ENCODE measurements around the gene MCOLN1.

Gene MCOLN1

GRCh38 chr19:7516333-7516732 is 6.1 kb upstream of the MCOLN1 start:
- ChIA-PET CTCF (interaction anchor here (0.9 to 1.5 kb wide), 4 partner anchors 10 to 29 kb away, joined by 3 to 7 read pairs (median 3); a partner anchor contains a TSS), POLR2A (interaction anchor here (1.4 kb wide), 1 partner anchor 28 kb away, joined by 4 read pairs; no protein-coding TSS in a partner anchor)
- H3K4me1 ChIP-seq (ENCODE audit: control extremely low read depth in 1 of 4, control insufficient read depth in 4 of 4, insufficient read depth in 4 of 4, low read length in 3 of 4), result peaks cover 0 to 17% (median 9%) of the 10 kb centered on the region in 4 experiments
- H3K36me3 ChIP-seq (ENCODE audit: control insufficient read depth in 4 of 4, insufficient read depth in 4 of 4, low read length in 3 of 4), result peaks cover 0 to 12% (median 0%) of the 10 kb centered on the region in 4 experiments
- H3K27ac ChIP-seq (ENCODE audit: insufficient read depth in 1 of 2, low read depth in 1 of 2, low read length in 2 of 2, poor library complexity in 1 of 2, severe bottlenecking in 2 of 2), result peak overlapping the region in 1 of 2 experiments; percentile 54
- no peaks in the 10 kb centered on the region for H3K27me3 ChIP-seq (replicated peaks in 2 of 5; ENCODE audit: control insufficient read depth in 4 of 5, insufficient read depth in 5 of 5, low read length in 4 of 5)
- DNase-seq, result no peak
- H3K4me3 ChIP-seq (ENCODE audit: control insufficient read depth in 1 of 7, extremely low read depth in 1 of 7, insufficient read depth in 4 of 7, low read depth in 2 of 7, low read length in 6 of 7), result peak overlapping the region; percentile 35 to 77 (median 64)
- no peaks in the 10 kb centered on the region for H3K9me3 ChIP-seq (ENCODE audit: control extremely low read depth in 1 of 5, control insufficient read depth in 4 of 5, insufficient read depth in 2 of 5, low read depth in 1 of 5, low read length in 4 of 5)
- WGBS (ENCODE audit: insufficient coverage), result 0% methylated on average over 8 of the region's 28 CpGs

GRCh38 chr19:7516878-7517277 is 5.5 kb upstream of the MCOLN1 start:
- Histone ChIP-seq H3K4me1 (ENCODE audit: control extremely low read depth in 1 of 4, control insufficient read depth in 4 of 4, insufficient read depth in 4 of 4, low read length in 3 of 4) (peaks cover 0 to 19% (median 12%) of the 10 kb centered on the region in 4 experiments), H3K36me3 (ENCODE audit: control insufficient read depth in 4 of 4, insufficient read depth in 4 of 4, low read length in 3 of 4) (peaks cover 0 to 12% (median 0%) of the 10 kb centered on the region in 4 experiments), H3K27me3 (replicated peaks in 2 of 5; ENCODE audit: control insufficient read depth in 4 of 5, insufficient read depth in 5 of 5, low read length in 4 of 5) (no peaks in the 10 kb centered on the region), H3K4me3 (ENCODE audit: control insufficient read depth in 1 of 7, extremely low read depth in 1 of 7, insufficient read depth in 4 of 7, low read depth in 2 of 7, low read length in 6 of 7) (peak overlapping the region in 6 of 7 experiments; percentile 25 to 77 (median 68)), H3K27ac (ENCODE audit: insufficient read depth in 1 of 2, low read depth in 1 of 2, low read length in 2 of 2, poor library complexity in 1 of 2, severe bottlenecking in 2 of 2) (peak overlapping the region in 1 of 2 experiments; percentile 54), H3K9me3 (ENCODE audit: control extremely low read depth in 1 of 5, control insufficient read depth in 4 of 5, insufficient read depth in 2 of 5, low read depth in 1 of 5, low read length in 4 of 5) (no peaks in the 10 kb centered on the region)
- 89% methylated on average over 3 of the region's 4 CpGs for WGBS (ENCODE audit: insufficient coverage)
- POLR2A ChIA-PET, result interaction anchor here (1.4 kb wide), 1 partner anchor 28 kb away, joined by 4 read pairs; no protein-coding TSS in a partner anchor
- CTCF ChIA-PET, result interaction anchor here (0.9 to 1.5 kb wide), 4 partner anchors 9 to 30 kb away, joined by 3 to 7 read pairs (median 3); a partner anchor contains a TSS
- DNase-seq, result no peak

GRCh38 chr19:7519361-7520130 is 2.9 kb upstream of the MCOLN1 start:
- ChIA-PET CTCF (no interaction called here), POLR2A (no interaction called here)
- Histone ChIP-seq H3K4me3 (ENCODE audit: control insufficient read depth in 1 of 7, extremely low read depth in 1 of 7, insufficient read depth in 4 of 7, low read depth in 2 of 7, low read length in 6 of 7) (no peak overlapping the region), H3K36me3 (ENCODE audit: control insufficient read depth in 4 of 4, insufficient read depth in 4 of 4, low read length in 3 of 4) (peaks cover 0 to 12% (median under 1%) of the 10 kb centered on the region in 4 experiments), H3K4me1 (ENCODE audit: control extremely low read depth in 1 of 4, control insufficient read depth in 4 of 4, insufficient read depth in 4 of 4, low read length in 3 of 4) (peaks cover 3 to 36% (median 27%) of the 10 kb centered on the region in 4 experiments), H3K9me3 (ENCODE audit: control extremely low read depth in 1 of 5, control insufficient read depth in 4 of 5, insufficient read depth in 2 of 5, low read depth in 1 of 5, low read length in 4 of 5) (no peaks in the 10 kb centered on the region), H3K27me3 (replicated peaks in 2 of 5; ENCODE audit: control insufficient read depth in 4 of 5, insufficient read depth in 5 of 5, low read length in 4 of 5) (no peaks in the 10 kb centered on the region), H3K27ac (ENCODE audit: insufficient read depth in 1 of 2, low read depth in 1 of 2, low read length in 2 of 2, poor library complexity in 1 of 2, severe bottlenecking in 2 of 2) (no peak overlapping the region)
- WGBS (ENCODE audit: insufficient coverage), result 96% methylated on average over 55 of the region's 74 CpGs
- DNase-seq, result no peak

GRCh38 chr19:7520131-7521051 is 2.0 kb upstream of the MCOLN1 start:
- ChIA-PET CTCF (interaction anchor here (0.9 to 1.5 kb wide), 4 partner anchors 11 to 31 kb away, joined by 3 to 4 read pairs (median 4); no protein-coding TSS in a partner anchor), POLR2A (no interaction called here)
- H3K27me3 ChIP-seq (replicated peaks in 2 of 5; ENCODE audit: control insufficient read depth in 4 of 5, insufficient read depth in 5 of 5, low read length in 4 of 5), result no peaks in the 10 kb centered on the region
- no peak overlapping the region for H3K27ac ChIP-seq (ENCODE audit: insufficient read depth in 1 of 2, low read depth in 1 of 2, low read length in 2 of 2, poor library complexity in 1 of 2, severe bottlenecking in 2 of 2)
- peaks cover 0 to 12% (median 2%) of the 10 kb centered on the region in 4 experiments for H3K36me3 ChIP-seq (ENCODE audit: control insufficient read depth in 4 of 4, insufficient read depth in 4 of 4, low read length in 3 of 4)
- DNase-seq, result no peak
- peaks cover 3 to 34% (median 27%) of the 10 kb centered on the region in 4 experiments for H3K4me1 ChIP-seq (ENCODE audit: control extremely low read depth in 1 of 4, control insufficient read depth in 4 of 4, insufficient read depth in 4 of 4, low read length in 3 of 4)
- H3K9me3 ChIP-seq (ENCODE audit: control extremely low read depth in 1 of 5, control insufficient read depth in 4 of 5, insufficient read depth in 2 of 5, low read depth in 1 of 5, low read length in 4 of 5), result no peaks in the 10 kb centered on the region
- 97% methylated on average over 43 of the region's 51 CpGs for WGBS (ENCODE audit: insufficient coverage)
- no peak overlapping the region for H3K4me3 ChIP-seq (ENCODE audit: control insufficient read depth in 1 of 7, extremely low read depth in 1 of 7, insufficient read depth in 4 of 7, low read depth in 2 of 7, low read length in 6 of 7)

GRCh38 chr19:7521551-7522071 is 813 bp upstream of the MCOLN1 start:
- WGBS (ENCODE audit: insufficient coverage), result 91% methylated on average over 6 of the region's 10 CpGs
- Histone ChIP-seq H3K9me3 (ENCODE audit: control extremely low read depth in 1 of 5, control insufficient read depth in 4 of 5, insufficient read depth in 2 of 5, low read depth in 1 of 5, low read length in 4 of 5) (no peaks in the 10 kb centered on the region), H3K27me3 (replicated peaks in 2 of 5; ENCODE audit: control insufficient read depth in 4 of 5, insufficient read depth in 5 of 5, low read length in 4 of 5) (no peaks in the 10 kb centered on the region), H3K36me3 (ENCODE audit: control insufficient read depth in 4 of 4, insufficient read depth in 4 of 4, low read length in 3 of 4) (peaks cover 0 to 13% (median 4%) of the 10 kb centered on the region in 4 experiments), H3K4me1 (ENCODE audit: control extremely low read depth in 1 of 4, control insufficient read depth in 4 of 4, insufficient read depth in 4 of 4, low read length in 3 of 4) (peaks cover 3 to 26% (median 22%) of the 10 kb centered on the region in 4 experiments), H3K4me3 (ENCODE audit: control insufficient read depth in 1 of 7, extremely low read depth in 1 of 7, insufficient read depth in 4 of 7, low read depth in 2 of 7, low read length in 6 of 7) (peak overlapping the region in 5 of 7 experiments; percentile 52 to 80 (median 75)), H3K27ac (ENCODE audit: insufficient read depth in 1 of 2, low read depth in 1 of 2, low read length in 2 of 2, poor library complexity in 1 of 2, severe bottlenecking in 2 of 2) (no peak overlapping the region)
- DNase-seq, result no peak
- ChIA-PET POLR2A (no interaction called here), CTCF (interaction anchor here (0.7 to 2.5 kb wide), 5 partner anchors 12 to 258 kb away, joined by 3 to 8 read pairs (median 4); a partner anchor contains a TSS)

GRCh38 chr19:7522923-7523667 is 671 bp downstream of the MCOLN1 start:
- CTCF ChIA-PET, result interaction anchor here (1.0 to 2.5 kb wide), 7 partner anchors 10 to 406 kb away, joined by 3 to 8 read pairs (median 4); partner anchors contain the start of gene PNPLA6
- peaks cover 0 to 13% (median 4%) of the 10 kb centered on the region in 4 experiments for H3K36me3 ChIP-seq (ENCODE audit: control insufficient read depth in 4 of 4, insufficient read depth in 4 of 4, low read length in 3 of 4)
- 15% methylated on average over 21 of the region's 23 CpGs for WGBS (ENCODE audit: insufficient coverage)
- H3K9me3 ChIP-seq (ENCODE audit: control extremely low read depth in 1 of 5, control insufficient read depth in 4 of 5, insufficient read depth in 2 of 5, low read depth in 1 of 5, low read length in 4 of 5), result no peaks in the 10 kb centered on the region
- H3K4me3 ChIP-seq (ENCODE audit: control insufficient read depth in 1 of 7, extremely low read depth in 1 of 7, insufficient read depth in 4 of 7, low read depth in 2 of 7, low read length in 6 of 7), result peak overlapping the region; percentile 34 to 80 (median 70)
- H3K27me3 ChIP-seq (replicated peaks in 2 of 5; ENCODE audit: control insufficient read depth in 4 of 5, insufficient read depth in 5 of 5, low read length in 4 of 5), result no peaks in the 10 kb centered on the region
- peak overlapping the region in 1 of 2 experiments; percentile 43 for H3K27ac ChIP-seq (ENCODE audit: insufficient read depth in 1 of 2, low read depth in 1 of 2, low read length in 2 of 2, poor library complexity in 1 of 2, severe bottlenecking in 2 of 2)
- peaks cover 3 to 32% (median 24%) of the 10 kb centered on the region in 4 experiments for H3K4me1 ChIP-seq (ENCODE audit: control extremely low read depth in 1 of 4, control insufficient read depth in 4 of 4, insufficient read depth in 4 of 4, low read length in 3 of 4)
- POLR2A ChIA-PET, result no interaction called here
- DNase-seq, result no peak

Data from common myeloid progenitor, CD34-positive (primary cell).